ENCODE data around the gene BHLHA15. TPM values are rescaled to one million over a fixed set of nuclear protein-coding genes. Genes with fewer than 3 reads are reported as not detected.

Gene BHLHA15
- polyA plus RNA-seq, 1 donor (not counting 4 experiments of a cell fraction or from before 2014, with no cell fraction given): not detected

GRCh38 chr7:98227939-98228338 is 16.7 kb downstream of the BHLHA15 start:
- H3K27me3 ChIP-seq (ENCODE audit: control insufficient read depth, extremely low read depth, insufficient read depth, low read length): no peaks in the 10 kb centered on the region
- FAIRE-seq (no peak), DNase-seq (ENCODE audit: low read depth, low spot score) (no peak)
- H3K9me1 ChIP-seq (ENCODE audit: control insufficient read depth, extremely low read depth, insufficient read depth, low read length): no peaks in the 10 kb centered on the region
- no peaks in the 10 kb centered on the region for H3K4me1 ChIP-seq (ENCODE audit: control insufficient read depth, extremely low read depth, insufficient read depth, low read length)
- H3K27ac ChIP-seq (ENCODE audit: control insufficient read depth, insufficient read depth, low read length): no peak overlapping the region
- H3K79me2 ChIP-seq (ENCODE audit: control insufficient read depth, insufficient read depth, low read length): no peaks in the 10 kb centered on the region
- no peak overlapping the region for H3K4me2 ChIP-seq (ENCODE audit: control insufficient read depth, extremely low read depth, insufficient read depth, low read depth, low read length)
- dilution Hi-C loops (cut with MboI; ENCODE audit: extremely low pct_ligation_motif_present, low sequenced_read_pairs): no loop called here
- H3K36me3 ChIP-seq (ENCODE audit: control insufficient read depth in 2 of 2, extremely low read depth in 1 of 2, insufficient read depth in 2 of 2, low read length in 2 of 2): peaks cover 0 to 2% of the 10 kb centered on the region in 2 experiments
- H3K9ac ChIP-seq (ENCODE audit: control insufficient read depth, extremely low read depth, insufficient read depth, low read length): no peak overlapping the region
- no peak overlapping the region for H3K4me3 ChIP-seq (ENCODE audit: control insufficient read depth in 2 of 3, extremely low read depth in 1 of 3, insufficient read depth in 2 of 3, low read depth in 1 of 3, low read length in 3 of 3)
- H3K9me3 ChIP-seq (ENCODE audit: control insufficient read depth, low read depth, low read length): no peaks in the 10 kb centered on the region
- no peak for TF ChIP-seq EZH2 (IDR thresholded peaks at IDR 0.05; ENCODE audit: low read length)
- TF ChIP-seq CTCF (optimal IDR thresholded peaks at IDR 0.05 in 1 of 3, IDR thresholded peaks at IDR 0.05 in 1 of 3, conservative IDR thresholded peaks at IDR 0.05 in 1 of 3; ENCODE audit: extremely low read depth in 1 of 3, insufficient read depth in 2 of 3, low read length in 3 of 3): no peak
- H2AFZ ChIP-seq (ENCODE audit: control insufficient read depth, low read length): no peak overlapping the region
- H4K20me1 ChIP-seq (ENCODE audit: control insufficient read depth, extremely low read depth, insufficient read depth, low read length): no peaks in the 10 kb centered on the region

- H3K9me1 ChIP-seq (ENCODE audit: control insufficient read depth, extremely low read depth, insufficient read depth, low read length): no peaks in the 10 kb centered on the region
- H3K9ac ChIP-seq (ENCODE audit: control insufficient read depth, extremely low read depth, insufficient read depth, low read length): no peak overlapping the region
- H3K36me3 ChIP-seq (ENCODE audit: control insufficient read depth in 2 of 2, extremely low read depth in 1 of 2, insufficient read depth in 2 of 2, low read length in 2 of 2): peaks cover 0 to 2% of the 10 kb centered on the region in 2 experiments
- no peak overlapping the region for H3K4me3 ChIP-seq (ENCODE audit: control insufficient read depth in 2 of 3, extremely low read depth in 1 of 3, insufficient read depth in 2 of 3, low read depth in 1 of 3, low read length in 3 of 3)
- DNase-seq (ENCODE audit: low read depth, low spot score) (no peak), FAIRE-seq (no peak)
- H3K4me1 ChIP-seq (ENCODE audit: control insufficient read depth, extremely low read depth, insufficient read depth, low read length): no peaks in the 10 kb centered on the region
- H4K20me1 ChIP-seq (ENCODE audit: control insufficient read depth, extremely low read depth, insufficient read depth, low read length): no peaks in the 10 kb centered on the region
- H3K27ac ChIP-seq (ENCODE audit: control insufficient read depth, insufficient read depth, low read length): no peak overlapping the region
- H3K9me3 ChIP-seq (ENCODE audit: control insufficient read depth, low read depth, low read length): no peaks in the 10 kb centered on the region
- TF ChIP-seq EZH2 (IDR thresholded peaks at IDR 0.05; ENCODE audit: low read length) (no peak), CTCF (optimal IDR thresholded peaks at IDR 0.05 in 1 of 3, IDR thresholded peaks at IDR 0.05 in 1 of 3, conservative IDR thresholded peaks at IDR 0.05 in 1 of 3; ENCODE audit: extremely low read depth in 1 of 3, insufficient read depth in 2 of 3, low read length in 3 of 3) (no peak)
- no peak overlapping the region for H2AFZ ChIP-seq (ENCODE audit: control insufficient read depth, low read length)
- H3K79me2 ChIP-seq (ENCODE audit: control insufficient read depth, insufficient read depth, low read length): no peaks in the 10 kb centered on the region
- dilution Hi-C loops (cut with MboI; ENCODE audit: extremely low pct_ligation_motif_present, low sequenced_read_pairs): no loop called here
- no peak overlapping the region for H3K4me2 ChIP-seq (ENCODE audit: control insufficient read depth, extremely low read depth, insufficient read depth, low read depth, low read length)
- no peaks in the 10 kb centered on the region for H3K27me3 ChIP-seq (ENCODE audit: control insufficient read depth, extremely low read depth, insufficient read depth, low read length)
Observed at GRCh38 chr7:98228801-98229200, 17.6 kb downstream of the BHLHA15 start.
